HepG2 (cell line): Measurements from ENCODE around the gene NFATC2. TPM values are rescaled to one million over a fixed set of nuclear protein-coding genes. Genes with fewer than 3 reads are reported as not detected.

Experiments
- ATAC-seq: fragments of 200-7000 bp; cut with Tn5 transposase; 3 replicates; pipeline ENCODE4 v1.9.1; 2020; ENCODE audit warnings: mild to moderate bottlenecking, moderate library complexity
- BruUV-seq: library from RNA; stranded (reverse); fragments of 400-500 nt; replicated peaks from 2 replicates; lab custom pipeline; 2021; lab: Mats Ljungman, UMichigan
- CTCF ChIA-PET: fragments of 300-600 bp; formaldehyde crosslinking; extraction: SDS; loops from one replicate; lab custom pipeline; 2021; ENCODE audit warnings: low total read pairs, inconsistent platforms, low intra/inter-chr PET ratio; lab: Yijun Ruan, JAX
- POLR2A ChIA-PET: fragments of 350-600 bp; sonication (Branson Sonifier 250); formaldehyde crosslinking; loops from one replicate; lab custom pipeline; 2020; ENCODE audit warnings: antibody characterized with exemption, inconsistent platforms; lab: Yijun Ruan, JAX
- DNase-seq: peaks from one replicate; pipeline ENCODE4 v3.0.0-alpha.2; 2015; ENCODE audit warnings: low spot score
- FAIRE-seq: peaks from 3 replicates; lab custom pipeline; 2011; peaks lifted over from hg19 to GRCh38; lab: Jason Lieb, UNC
- H2AFZ ChIP-seq: one replicate; pipeline ENCODE4 v1.6.1; 2011; ENCODE audit warnings: low read length, inconsistent platforms
- H3K27ac ChIP-seq: fragments of 300-600 bp; 3 replicates; pipeline ENCODE4 v1.8.0; 2011; ENCODE audit warnings: mixed run types, mild to moderate bottlenecking, mixed read lengths, low read length, inconsistent platforms; ENCODE audit not compliant: insufficient read depth; ENCODE audit errors: extremely low read length
- H3K27me3 ChIP-seq, 2 experiments: fragments of 200-600 bp in 1 of 2; 2 replicates in 1 of 2; 3 replicates in 1 of 2; pipeline versions ENCODE4 v1.6.0 to v1.8.0; 2011; ENCODE audit warnings: low read length in 2 of 2, mild to moderate bottlenecking in 2 of 2, moderate library complexity in 2 of 2, inconsistent platforms in 1 of 2; ENCODE audit not compliant: insufficient read depth in 2 of 2, control insufficient read depth in 1 of 2
- H3K36me3 ChIP-seq, 2 experiments: fragments of 200-600 bp in 1 of 2; replicated peaks in 1 of 2; 2 replicates in 1 of 2; 3 replicates in 1 of 2; pipeline versions ENCODE4 v1.5.1 to v1.8.0; 2011; ENCODE audit warnings: low read length in 2 of 2, inconsistent platforms in 1 of 2; ENCODE audit not compliant: insufficient read depth in 2 of 2, control insufficient read depth in 1 of 2
- H3K4me1 ChIP-seq: 2 replicates; pipeline ENCODE4 v1.5.1; 2012; ENCODE audit warnings: low read length, inconsistent platforms; ENCODE audit not compliant: insufficient read depth
- H3K4me2 ChIP-seq: 2 replicates; pipeline ENCODE4 v1.6.0; 2011; ENCODE audit warnings: low read depth, low read length, inconsistent platforms
- H3K4me3 ChIP-seq, 3 experiments: fragments of 200-600 bp in 1 of 3; sonication (generic), shearing (Covaris generic) in 1 of 3; replicated peaks in 1 of 3; 2 replicates each; pipeline ENCODE4 v1.5.1; 2011 to 2016; ENCODE audit warnings: low read length in 3 of 3, inconsistent platforms in 2 of 3, low read depth in 2 of 3, mild to moderate bottlenecking in 2 of 3, control low read depth in 1 of 3, mixed read lengths in 1 of 3; ENCODE audit not compliant: insufficient read depth in 1 of 3
- H3K79me2 ChIP-seq: one replicate; pipeline ENCODE4 v1.6.1; 2011; ENCODE audit warnings: low read length, inconsistent platforms; ENCODE audit not compliant: insufficient read depth
- H3K9ac ChIP-seq: 2 replicates; pipeline ENCODE4 v1.6.0; 2011; ENCODE audit warnings: mild to moderate bottlenecking, low read depth, low read length, inconsistent platforms; ENCODE audit not compliant: insufficient read depth
- H3K9me3 ChIP-seq: 2 replicates; pipeline ENCODE4 v1.5.1; 2012; ENCODE audit warnings: mild to moderate bottlenecking, low read length
- H4K20me1 ChIP-seq: 2 replicates; pipeline ENCODE4 v1.6.0; 2011; ENCODE audit warnings: inconsistent platforms, mild to moderate bottlenecking, low read length, moderate library complexity; ENCODE audit not compliant: insufficient read depth
- HBP1 ChIP-seq: IDR thresholded peaks from 2 replicates; pipeline ENCODE4 v1.6.1; 2016; ENCODE audit warnings: low read depth, control low read depth
- ISL2 ChIP-seq: sonication (generic); formaldehyde crosslinking; IDR thresholded peaks from 2 replicates; pipeline ENCODE4 v1.5.0; 2020; ENCODE audit warnings: missing genetic modification reagents
- MTERF4 ChIP-seq: sonication (generic); formaldehyde crosslinking; IDR thresholded peaks from 2 replicates; pipeline ENCODE4 v1.8.0; 2023; ENCODE audit warnings: mild to moderate bottlenecking, missing genetic modification reagents
- PITX1 ChIP-seq: sonication (generic); formaldehyde crosslinking; IDR thresholded peaks from 2 replicates; pipeline ENCODE4 v1.5.1; 2020; ENCODE audit warnings: mild to moderate bottlenecking, missing genetic modification reagents
- RFX1 ChIP-seq: fragments of 450-650 bp; IDR thresholded peaks from 2 replicates; pipeline ENCODE4 v1.6.1; 2017
- ZNF318 ChIP-seq: sonication (generic); formaldehyde crosslinking; IDR thresholded peaks from 2 replicates; pipeline ENCODE4 v1.4.0; 2020; ENCODE audit warnings: mild to moderate bottlenecking, missing genetic modification reagents
- ZNF646 ChIP-seq: sonication (generic); formaldehyde crosslinking; IDR thresholded peaks from 2 replicates; pipeline ENCODE4 v1.9.0; 2021; ENCODE audit warnings: mild to moderate bottlenecking, missing genetic modification reagents
- whole genome bisulfite sequencing: methylation state at CpG from one replicate; pipeline ENCODE4 v1.1.6; 2017; ENCODE audit warnings: low lambda C conversion rate; 5-methylcytosine and 5-hydroxymethylcytosine counted together
- in situ Hi-C: cut with HindIII; loops from 2 replicates; pipeline ENCODE4 v1.10.0; 2017; ENCODE audit warnings: low pct_unique_long_range_greater_than_20kb; ENCODE audit not compliant: extremely low pct_ligation_motif_present
- intact Hi-C: fragments of 100-400 bp; cut with micrococcal nuclease; formaldehyde crosslinking; loops from one replicate; pipeline ENCODE4 v1.10.0; 2022; ENCODE audit not compliant: unreplicated experiment
- polyA plus RNA-seq, 8 experiments: library from polyadenylated mRNA; depleted of rRNA in 3 of 8; stranded (reverse) in 7 of 8; unstranded in 1 of 8; fragments of >200 nt; fragmentation: Illumina TruSeq in 4 of 8; extraction: Trizol in 4 of 8; gene quantifications; 2 replicates each; pipeline versions ENCODE4 v1.2.1 to v1.2.3, GENCODE V29; 2011 to 2016; ENCODE audit warnings: low read depth in 4 of 8, missing spikeins in 1 of 8, mixed read lengths in 1 of 8; ENCODE audit not compliant: insufficient read depth in 1 of 8
- total RNA-seq, 5 experiments: library from RNA; depleted of rRNA; stranded (reverse); fragments of >200 nt; fragmentation: Illumina TruSeq; extraction: Trizol; gene quantifications; 2 replicates each; pipeline ENCODE4 v1.2.3, GENCODE V29; 2016; ENCODE audit warnings: low read depth in 1 of 5

The NFATC2 gene
- total and polyA plus RNA-seq, 2 of the 13 experiments (the other 11 are each of a cell fraction or from before 2014, with no cell fraction given) = 1.9 to 3.3 TPM

- H3K4me1 ChIP-seq = peaks cover 51% of the 10 kb centered on the region
- POLR2A ChIA-PET = interaction anchor here (1.2 to 2.8 kb wide), 8 partner anchors 9 to 76 kb away, joined by 3 to 16 read pairs (median 4); partner anchors contain the start of gene NFATC2
- H3K27me3 ChIP-seq = peaks cover 8 to 57% of the 10 kb centered on the region in 2 experiments; a peak in 4 of 5 replicates
- H2AFZ ChIP-seq = no peak overlapping the region
- no peaks in the 10 kb centered on the region for H3K79me2 ChIP-seq
- H3K9ac ChIP-seq = peak overlapping the region; percentile 59; the same call in 1 of the 2 replicates
- no peaks in the 10 kb centered on the region for H3K9me3 ChIP-seq
- no peaks in the 10 kb centered on the region for H3K36me3 ChIP-seq
- ATAC-seq = peak; percentile 16
- peak overlapping the region; percentile 96 for H3K4me2 ChIP-seq
- CTCF ChIA-PET = no interaction called here
- H4K20me1 ChIP-seq = peaks cover 11% of the 10 kb centered on the region; the same call in 1 of the 2 replicates
- no TSS peak for BruUV-seq
- peak overlapping the region; percentile 44 to 75 (median 61) for H3K4me3 ChIP-seq
- DNase-seq = no peak
- no peak overlapping the region for H3K27ac ChIP-seq
- intact Hi-C loops (no loop called here), in situ Hi-C loops (no loop called here)
- FAIRE-seq = no peak
- WGBS = 0% methylated on average over 9 of the region's 9 CpGs
- TF ChIP-seq ZNF318 (CRISPR knock-in tag) (no peak), ISL2 (0 out of 2 replicates have a peak, but pooled peaks have one; percentile 14), MTERF4 (CRISPR knock-in tag) (0 out of 2 replicates have a peak, but pooled peaks have one; percentile 1), HBP1 (CRISPR knock-in tag) (no peak), RFX1 (no peak), PITX1 (no peak), ZNF646 (no peak)
These were observed 20.6 kb upstream of the NFATC2 start for GRCh38 chr20:51563174-51563485.
